A549 (cell line): ENCODE results near the gene TRIM54.

Experiments used
- CHD2 ChIP-seq: fragments of 150-350 bp; IDR thresholded peaks from 2 replicates; pipeline ENCODE4 v1.6.1; 2014; ENCODE audit warnings: low read length; ENCODE audit not compliant: partially characterized antibody
- CTCF ChIP-seq: fragments of >200 bp; sonication (Bioruptor Twin); formaldehyde crosslinking; IDR thresholded peaks from 3 replicates; pipeline ENCODE4 v1.5.1; 2016

GRCh38 chr2:27237341-27237945 lies 44.8 kb upstream of the TRIM54 start:
- TF ChIP-seq CTCF (no peak), CHD2 (no peak)
